ENCODE results near the gene BIRC5. TPM values are rescaled to one million over a fixed set of nuclear protein-coding genes. Genes with fewer than 3 reads are reported as not detected.

The BIRC5 gene
- polyA plus RNA-seq, 3 donors = 23.7 to 28.6 (median 25.2) TPM

DNA sequence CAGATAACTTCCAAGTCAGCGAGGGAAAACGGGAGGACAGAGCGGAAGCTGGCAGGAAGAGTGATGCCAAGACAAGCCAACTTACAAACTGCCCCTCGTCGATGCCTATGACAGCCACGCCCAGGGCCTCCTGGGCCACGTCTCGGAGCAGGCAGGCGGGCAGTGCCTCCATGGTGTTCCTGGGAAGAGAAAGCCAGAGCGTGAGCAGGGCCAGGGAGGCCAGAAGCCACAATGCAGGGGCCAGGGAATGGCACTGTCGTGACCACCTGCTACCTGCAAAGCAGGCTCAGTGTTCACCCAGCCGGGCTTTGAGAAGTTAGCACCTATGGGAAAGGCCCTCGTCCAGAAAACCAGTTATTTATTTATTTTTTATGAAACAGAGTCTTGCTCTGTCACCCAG is 31.5 kb upstream of the BIRC5 start:
- DNase-seq (ENCODE audit: low read depth in 3 of 3, low spot score in 2 of 3) = no peak

GRCh38 chr17:78183916-78184315 is 30.1 kb upstream of the BIRC5 start:
- DNase-seq (ENCODE audit: low read depth in 3 of 3, low spot score in 2 of 3) = no peak

DNA sequence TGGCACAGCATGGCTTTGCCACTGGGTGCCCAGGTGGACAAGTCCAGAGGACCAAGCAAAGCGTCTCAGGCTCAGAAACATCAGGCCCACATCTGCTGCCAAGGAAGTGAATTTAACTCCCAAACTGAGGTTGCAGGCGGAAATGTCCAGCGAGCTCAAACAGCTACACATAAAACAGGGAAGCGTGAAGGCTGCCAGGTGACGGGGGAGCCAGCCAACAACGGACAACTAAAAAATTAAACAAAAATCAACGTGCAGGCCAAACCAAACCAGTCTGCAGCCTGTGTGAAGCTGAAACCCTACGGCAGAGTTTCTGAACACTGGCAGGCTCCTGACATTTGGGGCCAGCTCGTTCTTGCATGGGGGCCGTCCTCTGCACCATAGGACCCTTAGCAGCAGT is 29.7 kb upstream of the BIRC5 start:
- no peak for DNase-seq (ENCODE audit: low read depth in 3 of 3, low spot score in 2 of 3)

- DNase-seq (ENCODE audit: low read depth in 3 of 3, low spot score in 2 of 3) = no peak
Observed at GRCh38 chr17:78184868-78185267, 29.2 kb upstream of the BIRC5 start.

DNA sequence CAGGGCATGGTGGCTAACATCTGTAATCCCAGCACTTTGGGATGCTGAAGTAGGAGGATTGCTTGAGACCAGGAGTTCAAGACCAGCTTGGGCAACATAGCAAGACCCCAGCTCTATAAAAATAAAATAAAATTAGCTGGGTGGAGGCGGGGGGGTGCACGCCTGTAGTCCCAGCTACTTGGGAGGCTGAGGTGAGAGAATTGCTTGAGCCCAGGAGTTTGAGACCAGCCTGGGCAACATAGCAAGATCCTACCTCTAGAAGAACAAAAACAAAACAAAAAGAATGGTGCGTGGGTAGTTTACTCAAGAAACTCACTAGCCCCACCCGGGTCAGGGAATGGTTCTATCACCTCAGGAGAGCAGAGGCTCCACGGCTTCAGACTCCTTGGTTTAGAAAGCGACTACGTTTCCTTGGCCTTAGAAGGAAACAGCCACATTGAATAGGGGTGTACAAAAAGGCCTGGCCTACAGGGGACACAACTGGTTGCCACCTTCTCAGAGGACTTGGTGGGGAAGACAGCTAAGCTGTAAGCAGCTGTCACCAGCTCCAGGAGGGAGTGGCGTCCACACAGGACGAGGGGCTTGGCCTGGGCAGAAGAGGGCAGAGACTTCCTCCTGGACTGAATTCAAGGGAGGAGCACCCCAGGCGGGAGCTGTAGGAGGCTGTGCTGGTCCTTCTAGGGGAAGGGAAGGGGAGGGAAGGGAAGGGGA is 27.9 kb upstream of the BIRC5 start:
- no peak for DNase-seq (ENCODE audit: low read depth in 3 of 3, low spot score in 2 of 3)

DNA sequence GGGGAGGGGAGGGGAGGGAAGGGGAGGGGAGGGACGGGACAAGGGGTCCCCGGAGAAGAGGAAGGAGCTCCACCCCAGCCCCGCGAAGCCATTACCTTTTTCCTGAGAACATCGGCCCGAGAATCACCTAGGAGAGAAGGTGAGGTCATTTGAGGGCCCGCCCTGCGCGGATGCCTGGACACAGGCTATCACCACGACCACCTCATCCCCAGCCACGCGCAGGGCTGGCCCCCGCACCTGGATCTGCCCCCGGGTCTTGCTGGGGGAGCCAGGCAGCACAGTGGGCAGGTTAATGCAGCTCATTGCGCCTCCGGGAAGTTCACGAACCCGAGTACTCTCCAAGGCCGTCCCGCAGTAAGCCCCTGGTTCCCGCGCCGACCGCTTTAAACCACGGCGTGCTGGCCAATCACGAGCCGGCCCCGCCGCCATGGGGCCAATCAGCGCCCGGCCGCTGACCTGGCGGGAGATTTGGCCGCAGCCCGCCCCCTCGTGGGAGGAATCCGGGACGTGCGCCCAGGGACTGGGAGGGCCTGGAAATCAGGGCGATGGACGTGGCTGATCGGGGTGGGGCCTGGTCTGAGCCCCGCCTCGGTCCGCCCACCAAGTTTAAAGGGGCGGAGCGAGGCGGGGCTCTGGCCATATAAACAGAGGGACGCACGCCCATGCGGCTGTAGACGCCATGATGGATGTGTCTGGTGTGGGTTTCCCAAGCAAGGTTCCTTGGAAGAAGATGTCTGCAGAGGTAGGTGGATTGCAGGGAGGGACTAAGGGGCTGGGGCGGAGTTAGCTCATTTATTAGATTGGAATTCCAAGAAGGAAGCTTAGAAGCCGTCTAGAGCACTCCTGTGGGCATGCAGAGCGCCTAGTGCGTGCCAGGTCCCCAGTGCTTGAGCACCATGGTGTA is 27.1 kb upstream of the BIRC5 start, which contains the start of the genes AFMID and TK1:
TSS of gene AFMID (plus strand) at position 671 of the 904 bp plus-strand sequence. CDS start at position 680, 9 bp downstream.
TSS of gene TK1 (minus strand) at position 361 of the 904 bp plus-strand sequence. CDS start at position 303, 58 bp downstream.
- DNase-seq (ENCODE audit: low read depth in 3 of 3, low spot score in 2 of 3) = peak; percentile 90 to 93 (median 92)

GRCh38 chr17:78196716-78197115 is 17.3 kb upstream of the BIRC5 start:
- DNase-seq (ENCODE audit: low read depth in 3 of 3, low spot score in 2 of 3) = no peak

- no peak for DNase-seq (ENCODE audit: low read depth in 3 of 3, low spot score in 2 of 3)
Observed at GRCh38 chr17:78197147-78197832, 16.8 kb upstream of the BIRC5 start.

DNA sequence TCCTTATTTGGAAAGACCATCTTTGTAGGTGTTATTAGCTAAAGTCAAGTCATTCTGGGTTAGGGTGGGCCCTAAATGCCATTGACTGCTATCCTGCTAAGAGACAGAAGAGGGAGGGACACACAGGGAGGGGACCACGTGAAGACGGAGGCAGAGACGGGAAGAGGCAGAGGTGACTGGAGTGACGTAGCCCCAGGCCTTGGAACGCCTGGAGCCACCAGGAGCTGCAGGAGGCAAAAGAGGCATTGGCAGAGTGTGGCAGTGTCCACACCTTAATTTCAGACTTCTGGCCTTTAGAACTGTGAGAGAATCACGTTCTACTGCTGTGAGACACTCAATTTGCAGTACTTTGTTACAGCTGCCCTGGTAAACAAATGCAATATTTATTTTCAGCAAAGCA is 13.6 kb upstream of the BIRC5 start:
- DNase-seq (ENCODE audit: low read depth in 3 of 3, low spot score in 2 of 3) = no peak

GRCh38 chr17:78202666-78203065 is 11.4 kb upstream of the BIRC5 start:
- DNase-seq (ENCODE audit: low read depth in 3 of 3, low spot score in 2 of 3) = no peak

DNA sequence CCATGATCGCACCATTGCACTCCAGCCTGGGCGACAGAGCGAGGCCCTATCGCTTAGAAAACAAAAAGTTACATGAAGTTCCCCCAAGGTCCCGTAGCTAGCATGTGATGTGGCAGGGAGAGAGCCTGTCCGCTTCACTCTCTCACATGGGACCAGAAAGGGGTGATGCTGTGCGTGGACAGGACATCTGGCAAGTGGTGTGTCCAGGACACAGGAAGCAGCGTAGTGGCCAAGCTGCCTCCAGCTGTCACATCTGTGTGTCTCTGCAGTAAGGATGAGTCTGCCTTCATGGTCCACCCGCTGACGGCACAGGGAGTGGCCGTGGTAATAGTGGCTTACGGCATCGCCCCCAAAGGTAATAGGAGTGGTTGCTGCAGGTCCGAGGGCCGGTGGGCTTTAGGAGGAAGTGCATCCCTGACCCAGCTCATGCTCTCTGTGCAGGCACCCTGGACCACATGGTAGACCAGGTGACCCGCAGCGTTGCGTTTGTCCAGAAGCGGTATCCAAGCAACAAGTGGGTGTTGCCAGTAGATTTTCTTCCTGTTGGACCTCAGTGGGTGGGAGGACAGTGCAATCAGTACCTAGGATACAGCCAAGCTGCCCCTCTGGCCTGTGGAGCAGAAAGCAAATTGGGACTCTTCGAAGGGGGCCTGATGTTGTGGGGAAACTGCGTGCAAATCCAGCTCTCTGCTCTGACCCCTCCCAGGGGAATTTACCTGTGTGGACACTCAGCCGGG is 9.5 kb upstream of the BIRC5 start:
- no peak for DNase-seq (ENCODE audit: low read depth in 3 of 3, low spot score in 2 of 3)

- no peak for DNase-seq (ENCODE audit: low read depth in 3 of 3, low spot score in 2 of 3)
Observed at GRCh38 chr17:78205124-78205775, 8.8 kb upstream of the BIRC5 start.

- DNase-seq (ENCODE audit: low read depth in 3 of 3, low spot score in 2 of 3) = no peak
Observed at GRCh38 chr17:78206298-78206697, 7.8 kb upstream of the BIRC5 start.

DNA sequence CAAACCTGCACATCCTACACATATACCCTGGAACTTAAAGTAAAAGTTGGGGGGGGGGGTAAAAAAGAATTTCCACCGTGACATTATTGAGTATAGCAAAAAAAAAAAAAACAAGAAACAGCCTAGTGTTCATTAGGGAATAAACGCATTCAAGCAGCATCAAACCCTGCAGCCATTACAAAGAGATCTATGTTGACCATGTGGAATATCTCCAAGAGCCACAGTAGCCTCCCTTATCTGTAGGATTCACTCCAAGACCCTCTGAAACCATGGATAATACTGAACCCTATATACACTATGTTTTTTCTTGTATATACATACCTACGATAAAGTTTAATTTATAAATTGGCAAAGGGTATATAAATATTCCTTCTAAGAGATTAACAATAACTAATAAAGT is 5.6 kb upstream of the BIRC5 start:
- DNase-seq (ENCODE audit: low read depth in 3 of 3, low spot score in 2 of 3) = no peak

DNA sequence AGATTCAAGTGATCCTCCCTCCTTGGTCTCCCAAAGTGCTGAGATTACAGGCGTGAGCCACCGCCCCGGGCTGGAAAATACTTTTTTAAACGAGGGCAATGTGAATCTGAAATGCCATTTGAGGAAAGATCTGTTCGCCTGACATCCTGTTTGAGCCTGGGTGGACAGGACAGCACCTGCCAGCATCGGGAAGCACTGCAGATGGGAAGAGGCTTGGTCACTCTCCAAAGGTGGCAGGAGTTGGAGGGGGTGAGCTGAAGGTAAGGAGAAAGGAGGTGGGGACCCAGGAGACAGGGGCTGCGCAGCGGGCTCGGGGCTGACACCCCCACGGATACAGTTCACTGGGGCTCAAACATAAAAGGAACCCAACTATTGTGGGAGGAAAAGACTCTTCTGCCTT is 3.9 kb upstream of the BIRC5 start:
- no peak for DNase-seq (ENCODE audit: low read depth in 3 of 3, low spot score in 2 of 3)

- DNase-seq (ENCODE audit: low read depth in 3 of 3, low spot score in 2 of 3) = no peak
Observed at GRCh38 chr17:78211032-78211431, 3.0 kb upstream of the BIRC5 start.

GRCh38 chr17:78214706-78215061 is 631 bp downstream of the BIRC5 start:
- no peak for DNase-seq (ENCODE audit: low read depth in 3 of 3, low spot score in 2 of 3)

DNA sequence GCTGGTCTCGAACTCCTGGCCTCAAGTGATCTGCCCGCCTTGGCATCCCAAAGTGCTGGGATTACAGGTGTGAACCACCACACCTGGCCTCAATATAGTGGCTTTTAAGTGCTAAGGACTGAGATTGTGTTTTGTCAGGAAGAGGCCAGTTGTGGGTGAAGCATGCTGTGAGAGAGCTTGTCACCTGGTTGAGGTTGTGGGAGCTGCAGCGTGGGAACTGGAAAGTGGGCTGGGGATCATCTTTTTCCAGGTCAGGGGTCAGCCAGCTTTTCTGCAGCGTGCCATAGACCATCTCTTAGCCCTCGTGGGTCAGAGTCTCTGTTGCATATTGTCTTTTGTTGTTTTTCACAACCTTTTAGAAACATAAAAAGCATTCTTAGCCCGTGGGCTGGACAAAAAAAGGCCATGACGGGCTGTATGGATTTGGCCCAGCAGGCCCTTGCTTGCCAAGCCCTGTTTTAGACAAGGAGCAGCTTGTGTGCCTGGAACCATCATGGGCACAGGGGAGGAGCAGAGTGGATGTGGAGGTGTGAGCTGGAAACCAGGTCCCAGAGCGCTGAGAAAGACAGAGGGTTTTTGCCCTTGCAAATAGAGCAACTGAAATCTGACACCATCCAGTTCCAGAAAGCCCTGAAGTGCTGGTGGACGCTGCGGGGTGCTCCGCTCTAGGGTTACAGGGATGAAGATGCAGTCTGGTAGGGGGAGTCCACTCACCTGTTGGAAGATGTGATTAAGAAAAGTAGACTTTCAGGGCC is 5.5 kb downstream of the BIRC5 start:
- no peak for DNase-seq (ENCODE audit: low read depth in 3 of 3, low spot score in 2 of 3)

GRCh38 chr17:78223061-78223460 is 9.0 kb downstream of the BIRC5 start:
- DNase-seq (ENCODE audit: low read depth in 3 of 3, low spot score in 2 of 3) = no peak
